Effector CD8-positive, alpha-beta T cell (primary cell): ENCODE data around the gene MPPED2.
"Not testable (repeated sequence)": the region's sequence is repeated elsewhere in the genome, so short reads cannot be mapped to it uniquely, and the experiment has no call there.

ENCODE experiments used
- DNase-seq: peaks from one replicate; lab custom pipeline; 2025; lab: John Stamatoyannopoulos, UW

MPPED2 gene

DNA sequence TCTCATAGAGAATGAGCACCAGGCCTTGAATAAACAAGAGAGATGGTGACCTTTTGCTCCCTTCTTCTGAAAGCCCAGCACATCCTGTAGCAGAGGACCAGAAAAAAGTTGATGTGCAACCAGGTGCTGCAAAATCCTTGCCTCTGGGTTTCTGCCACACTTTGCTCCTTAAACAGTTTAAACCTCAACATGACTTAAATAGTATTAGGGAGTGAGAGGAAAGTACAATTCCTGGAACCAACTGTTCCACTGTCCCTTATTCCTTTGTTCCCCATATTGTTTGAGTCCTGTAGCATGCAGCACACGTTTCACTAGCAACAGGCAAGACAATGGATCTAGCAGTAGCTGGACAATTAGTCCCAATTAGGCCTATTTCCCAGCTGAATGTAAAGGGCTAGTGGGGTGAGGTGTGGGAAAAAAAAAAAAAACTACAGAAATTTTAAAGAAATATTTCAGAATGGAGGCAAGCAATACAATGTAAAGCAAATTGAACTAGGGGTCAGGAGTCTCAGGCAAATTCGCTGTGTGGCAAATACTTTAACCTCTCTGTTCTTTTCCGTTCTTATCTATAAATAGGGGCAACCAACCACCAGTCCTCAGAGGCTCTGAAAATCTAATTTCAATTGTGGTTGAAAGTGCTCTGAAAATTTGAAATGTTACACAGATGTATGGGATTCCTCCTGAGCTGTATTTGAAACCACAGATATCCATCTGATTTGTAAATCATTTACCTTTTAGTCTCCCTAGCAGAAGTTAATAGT, 6.6 kb downstream of the MPPED2 start:
- DNase-seq = no peak

DNA sequence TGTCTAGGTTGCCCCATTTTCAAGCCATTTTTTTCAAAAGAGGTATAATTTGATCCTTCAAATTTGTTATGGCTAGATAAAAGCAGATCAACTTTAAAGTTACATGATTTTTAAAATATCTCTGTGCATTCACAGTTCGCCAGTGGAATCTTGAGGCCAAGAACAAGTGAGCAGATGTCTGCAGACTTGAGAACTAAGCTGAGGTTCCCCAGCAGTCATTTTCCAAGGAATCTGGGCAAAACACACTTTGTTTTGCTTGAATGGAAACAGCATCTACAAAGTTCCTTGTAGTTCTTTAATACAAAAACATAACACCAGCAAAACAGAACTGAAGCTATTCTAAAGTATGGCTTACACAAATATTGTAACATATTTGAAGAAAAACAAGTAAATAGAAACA, 7.7 kb downstream of the MPPED2 start:
- DNase-seq = no peak

DNA sequence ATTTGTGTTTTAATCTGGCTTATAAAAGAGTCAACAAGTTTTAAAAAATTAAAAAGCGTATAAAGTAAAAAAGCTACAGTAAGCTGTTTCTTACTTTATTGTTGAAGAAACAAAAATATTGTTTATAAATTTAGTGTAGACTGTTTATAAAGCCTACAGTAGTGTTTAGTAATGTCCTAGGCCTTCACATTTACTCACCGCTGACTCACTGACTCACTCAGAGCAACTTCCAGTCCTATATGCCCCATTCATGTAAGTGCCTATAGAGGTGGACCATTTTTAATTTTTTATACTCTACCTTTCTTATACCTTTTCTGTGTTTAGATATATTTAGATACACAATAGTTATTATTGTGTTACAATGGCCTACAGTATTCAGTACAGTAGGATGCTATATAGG, 12.2 kb downstream of the MPPED2 start:
- DNase-seq = no peak

- no peak for DNase-seq
These were observed 17.2 kb downstream of the MPPED2 start for GRCh38 chr11:30568931-30569330.

DNA sequence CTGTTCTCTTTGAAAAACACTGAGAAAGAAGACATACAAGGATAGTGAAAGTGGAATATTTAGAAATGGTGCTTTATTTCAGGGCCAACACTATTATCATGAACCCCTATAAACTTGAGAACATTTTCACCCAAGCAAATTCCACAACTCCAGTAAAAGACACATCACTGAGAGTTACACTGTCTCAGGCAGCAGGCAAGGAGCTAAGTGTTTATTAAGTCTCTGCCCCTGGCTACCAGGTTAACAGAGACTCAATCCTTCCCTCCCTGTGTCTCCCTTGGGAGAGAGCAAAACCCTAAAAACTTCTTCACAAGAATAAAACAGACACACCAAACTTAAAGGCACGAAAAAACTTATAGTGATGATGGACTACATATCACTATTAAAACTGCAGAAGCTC, 18.5 kb downstream of the MPPED2 start:
- no peak for DNase-seq

- DNase-seq = no peak
These were observed 19.0 kb downstream of the MPPED2 start for GRCh38 chr11:30567120-30567519.

DNA sequence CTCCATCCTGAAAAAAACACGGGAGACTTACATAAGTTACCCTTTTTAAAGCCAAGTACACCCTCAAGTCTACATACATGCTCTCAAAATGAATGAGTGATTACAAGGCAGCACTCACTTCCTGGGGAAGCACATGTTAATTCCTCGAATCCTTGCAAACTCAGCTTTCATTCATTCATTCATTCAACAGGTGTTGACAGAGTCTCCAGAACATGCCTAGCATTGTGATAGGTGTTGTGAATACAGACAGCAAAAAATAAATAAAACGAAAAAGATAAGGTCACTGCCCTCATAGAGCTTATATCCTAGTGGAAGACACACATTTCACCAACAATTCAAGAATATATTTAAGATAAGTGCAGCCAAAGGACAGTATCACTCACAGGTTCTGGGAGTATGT, 19.7 kb downstream of the MPPED2 start:
- no peak for DNase-seq

GRCh38 chr11:30565027-30565426, 21.1 kb downstream of the MPPED2 start:
- no peak for DNase-seq

DNA sequence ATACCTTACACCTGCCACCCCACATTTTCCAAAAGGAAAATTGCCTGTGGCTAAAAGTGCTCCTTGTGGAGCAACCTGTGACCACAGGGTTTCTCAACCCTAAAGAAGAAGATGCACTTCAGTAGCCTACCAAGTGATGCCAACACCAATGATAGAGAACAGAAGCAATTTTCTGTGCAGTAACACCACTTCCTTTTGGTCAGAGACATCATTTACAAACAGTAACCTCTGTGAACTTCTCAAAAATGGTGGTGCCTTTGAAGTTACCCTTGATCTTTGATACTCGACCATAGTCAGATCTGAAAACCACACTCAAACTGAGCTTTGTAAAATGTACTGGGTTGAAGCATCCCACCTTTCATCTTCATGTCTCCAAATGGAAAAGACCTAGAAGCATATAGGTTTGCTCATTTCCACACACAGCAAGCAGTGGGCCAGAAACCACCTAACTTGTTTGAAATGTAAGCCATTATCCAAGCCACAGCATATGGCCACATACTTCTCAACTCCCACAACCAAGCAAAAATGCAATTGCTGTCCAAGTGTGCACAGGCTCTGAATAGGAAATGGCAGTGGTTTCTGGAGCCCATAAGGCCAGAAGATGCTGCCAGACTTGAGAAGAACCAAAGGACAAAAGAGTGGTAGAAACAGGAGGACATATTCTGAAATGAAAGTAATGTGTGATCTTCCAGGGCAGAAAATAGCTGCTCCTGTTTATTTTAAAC, 24.3 kb downstream of the MPPED2 start:
- no peak for DNase-seq

- DNase-seq = no peak
These were observed 25.7 kb downstream of the MPPED2 start for GRCh38 chr11:30560206-30561106.

- no peak for DNase-seq
These were observed 27.1 kb downstream of the MPPED2 start for GRCh38 chr11:30559004-30559403.

DNA sequence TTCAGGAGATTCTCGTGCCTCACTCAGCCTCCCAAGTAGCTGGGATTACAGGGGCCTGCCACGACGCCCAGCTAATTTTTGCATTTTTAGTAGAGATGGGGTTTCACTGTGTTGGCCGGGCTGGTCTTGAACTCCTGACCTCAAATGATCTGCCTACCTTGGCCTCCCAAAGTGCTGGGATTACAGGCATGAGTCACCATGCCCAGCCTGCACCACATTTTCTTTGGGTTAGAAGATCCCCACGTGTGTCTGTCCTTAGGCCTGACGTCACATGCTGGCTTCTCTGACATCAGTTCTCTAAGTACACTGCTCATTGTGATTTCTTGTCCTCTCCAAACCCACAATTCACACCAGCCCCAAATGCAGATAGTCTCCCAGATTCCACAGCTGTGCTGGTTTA, 31.6 kb downstream of the MPPED2 start:
- not testable (repeated sequence) for DNase-seq

- no peak for DNase-seq
These were observed 32.5 kb downstream of the MPPED2 start for GRCh38 chr11:30553521-30554110.

DNA sequence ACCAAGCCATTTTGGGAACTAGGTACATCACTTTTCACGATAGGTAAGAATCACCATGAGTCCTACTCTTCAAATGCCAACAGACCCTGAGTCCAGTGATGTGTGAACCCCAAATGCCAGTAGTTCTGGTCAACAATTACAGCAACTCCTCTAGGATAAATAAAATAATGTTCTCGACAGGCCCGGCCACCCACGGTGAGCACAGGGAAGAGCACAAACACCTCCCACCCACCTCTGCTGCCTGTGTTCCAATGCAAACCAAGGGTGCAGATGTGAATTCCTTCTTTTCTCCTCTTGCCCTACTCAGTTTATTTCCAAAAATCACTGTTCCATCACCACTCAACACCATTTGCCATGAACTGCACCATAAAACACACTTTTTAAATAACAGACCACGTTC, 33.3 kb downstream of the MPPED2 start:
- no peak for DNase-seq

GRCh38 chr11:30550022-30550542, 36.1 kb downstream of the MPPED2 start:
- DNase-seq = no peak

- DNase-seq = no peak
These were observed 36.6 kb downstream of the MPPED2 start for GRCh38 chr11:30549565-30549964.

- DNase-seq = no peak
These were observed 39.8 kb downstream of the MPPED2 start for GRCh38 chr11:30546334-30546733.

GRCh38 chr11:30545507-30545906, 40.6 kb downstream of the MPPED2 start:
- DNase-seq = no peak

- DNase-seq = no peak
These were observed 43.1 kb downstream of the MPPED2 start for GRCh38 chr11:30543066-30543465.

DNA sequence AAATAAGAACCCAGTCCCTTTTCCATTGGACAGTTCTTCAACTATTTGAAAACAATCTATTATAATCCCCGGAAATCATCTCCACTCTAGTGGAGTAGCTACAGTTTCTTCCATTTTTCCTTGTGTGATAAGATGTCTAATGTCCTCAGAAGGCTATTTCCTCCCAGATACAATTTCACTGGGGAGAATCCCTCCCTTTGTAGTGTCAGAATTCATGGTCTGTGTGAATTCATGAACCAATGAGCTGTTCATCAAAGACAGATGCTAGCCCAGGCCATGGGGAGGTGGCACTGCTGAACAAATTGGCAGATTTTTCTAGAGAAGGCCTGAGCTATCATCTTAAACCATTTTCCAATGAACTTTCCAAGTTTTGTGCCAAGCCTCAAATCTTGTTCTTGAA, 45.4 kb downstream of the MPPED2 start:
- DNase-seq = no peak

DNA sequence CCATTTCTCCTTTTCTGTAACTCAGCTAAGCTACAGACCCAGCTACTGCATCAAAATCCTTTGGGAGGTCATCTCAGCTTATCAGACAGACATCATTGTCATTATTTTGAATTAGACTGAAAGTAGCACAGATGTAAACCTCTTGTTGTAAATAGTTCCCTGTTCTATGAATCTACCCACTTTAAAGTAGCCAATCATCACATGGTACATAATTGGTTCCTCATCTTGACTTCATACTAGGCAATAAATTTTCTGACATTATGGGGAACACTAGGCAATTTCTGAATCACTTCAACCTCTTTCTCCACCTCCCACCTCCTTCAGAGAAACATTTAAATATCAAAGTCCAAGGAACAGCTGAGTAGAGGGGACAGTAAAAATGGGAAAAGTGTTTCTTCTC, 47.9 kb downstream of the MPPED2 start:
- DNase-seq = no peak

- DNase-seq = no peak
These were observed 50.3 kb downstream of the MPPED2 start for GRCh38 chr11:30535818-30536217.
